Measurements from ENCODE around the gene DUSP28. TPM values are rescaled to one million over a fixed set of nuclear protein-coding genes. Genes with fewer than 3 reads are reported as not detected.

The DUSP28 gene
- total RNA-seq, 1 donor = 4.7 TPM

DNA sequence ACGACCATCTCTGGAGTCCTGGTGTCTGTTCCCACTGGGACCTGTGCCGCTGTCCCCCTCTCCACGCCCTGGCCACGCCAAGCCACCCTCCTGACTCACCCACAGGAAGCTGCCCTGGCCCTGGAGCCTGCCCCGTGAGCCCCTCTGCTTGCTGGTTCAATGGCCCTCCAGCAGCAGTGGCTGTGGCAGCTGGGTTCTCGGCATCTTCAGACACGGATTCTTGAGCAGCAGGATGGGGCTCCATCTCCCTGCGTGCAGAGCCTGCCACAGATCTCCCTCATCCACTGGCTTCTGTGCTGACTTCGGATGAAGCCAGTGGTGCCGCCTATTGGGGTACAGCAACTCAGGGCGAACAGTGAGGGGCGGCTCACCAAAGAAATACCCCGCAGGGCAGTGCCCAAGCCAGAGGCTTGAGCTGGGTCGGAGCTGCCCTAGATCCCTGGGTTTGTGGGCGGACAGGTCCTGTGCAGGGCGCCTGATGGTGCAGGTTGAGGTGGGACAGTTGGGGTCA is 40.3 kb downstream of the DUSP28 start:
- no peak overlapping the region for H3K4me3 ChIP-seq (ENCODE audit: insufficient read depth, low read length)
- H3K79me2 ChIP-seq (ENCODE audit: insufficient read depth, low read length) = no peaks in the 10 kb centered on the region
- no peak overlapping the region for H3K27ac ChIP-seq (ENCODE audit: low read depth, low read length)
- peak; percentile 87 for DNase-seq (ENCODE audit: insufficient read length, low spot score, missing footprints)
- no peaks in the 10 kb centered on the region for H3K27me3 ChIP-seq (ENCODE audit: insufficient read depth, low read length)
- TF ChIP-seq, protein P1, sequence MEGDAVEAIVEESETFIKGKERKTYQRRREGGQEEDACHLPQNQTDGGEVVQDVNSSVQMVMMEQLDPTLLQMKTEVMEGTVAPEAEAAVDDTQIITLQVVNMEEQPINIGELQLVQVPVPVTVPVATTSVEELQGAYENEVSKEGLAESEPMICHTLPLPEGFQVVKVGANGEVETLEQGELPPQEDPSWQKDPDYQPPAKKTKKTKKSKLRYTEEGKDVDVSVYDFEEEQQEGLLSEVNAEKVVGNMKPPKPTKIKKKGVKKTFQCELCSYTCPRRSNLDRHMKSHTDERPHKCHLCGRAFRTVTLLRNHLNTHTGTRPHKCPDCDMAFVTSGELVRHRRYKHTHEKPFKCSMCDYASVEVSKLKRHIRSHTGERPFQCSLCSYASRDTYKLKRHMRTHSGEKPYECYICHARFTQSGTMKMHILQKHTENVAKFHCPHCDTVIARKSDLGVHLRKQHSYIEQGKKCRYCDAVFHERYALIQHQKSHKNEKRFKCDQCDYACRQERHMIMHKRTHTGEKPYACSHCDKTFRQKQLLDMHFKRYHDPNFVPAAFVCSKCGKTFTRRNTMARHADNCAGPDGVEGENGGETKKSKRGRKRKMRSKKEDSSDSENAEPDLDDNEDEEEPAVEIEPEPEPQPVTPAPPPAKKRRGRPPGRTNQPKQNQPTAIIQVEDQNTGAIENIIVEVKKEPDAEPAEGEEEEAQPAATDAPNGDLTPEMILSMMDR (IDR thresholded peaks at IDR 0.05; ENCODE audit: extremely low read depth, low read depth, low read length) = no peak
- peaks cover 9% of the 10 kb centered on the region for H4K20me1 ChIP-seq (ENCODE audit: insufficient read depth, low read length)
- no peak overlapping the region for H3K4me2 ChIP-seq (ENCODE audit: insufficient read depth, low read length)
- no peaks in the 10 kb centered on the region for H3K36me3 ChIP-seq (ENCODE audit: insufficient read depth, low read length)
- H3K9me3 ChIP-seq (ENCODE audit: low read depth, low read length) = no peaks in the 10 kb centered on the region
- no peaks in the 10 kb centered on the region for H3K4me1 ChIP-seq (ENCODE audit: insufficient read depth, low read length)
- no peak overlapping the region for H2AFZ ChIP-seq (ENCODE audit: low read length)

DNA sequence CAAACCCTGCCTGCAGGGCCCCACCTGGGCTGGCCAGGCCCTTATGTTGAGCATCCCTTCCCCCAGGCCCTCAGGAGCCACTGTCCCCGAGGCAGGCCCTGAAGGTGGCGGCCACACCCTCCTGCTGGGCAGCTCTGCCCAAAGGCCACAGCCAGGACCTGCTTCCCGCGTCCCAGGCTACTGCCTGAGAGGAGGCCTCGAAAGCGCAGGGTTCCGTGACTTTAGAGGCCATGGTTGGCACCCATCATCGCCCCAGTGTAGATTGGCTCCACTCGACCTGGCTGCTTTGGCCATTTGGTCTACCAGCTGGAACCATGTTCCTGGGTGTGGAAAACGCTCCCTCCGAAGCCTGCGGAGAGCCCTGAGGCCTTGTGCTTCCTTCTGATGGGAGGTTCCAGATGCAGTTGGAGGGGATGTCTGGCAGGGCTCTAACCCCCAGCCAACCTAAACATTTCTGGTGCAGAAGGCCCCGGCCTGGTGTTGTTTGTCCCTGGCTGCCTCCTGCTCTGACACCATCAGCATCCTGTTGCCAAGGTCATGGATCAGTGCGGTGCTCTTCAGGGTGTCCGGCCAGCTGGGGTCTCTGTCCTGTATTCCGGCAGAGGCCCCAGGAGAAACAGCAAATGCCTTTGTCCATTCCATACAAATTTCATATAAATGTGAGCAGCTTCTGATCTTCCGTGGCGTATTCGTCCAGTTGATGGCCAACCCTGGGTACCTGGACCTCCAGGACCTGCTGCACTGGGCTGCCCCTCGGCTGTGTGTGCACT is 41.1 kb downstream of the DUSP28 start:
- no peaks in the 10 kb centered on the region for H3K27me3 ChIP-seq (ENCODE audit: insufficient read depth, low read length)
- H3K36me3 ChIP-seq (ENCODE audit: insufficient read depth, low read length) = no peaks in the 10 kb centered on the region
- H3K4me2 ChIP-seq (ENCODE audit: insufficient read depth, low read length) = no peak overlapping the region
- H3K9me3 ChIP-seq (ENCODE audit: low read depth, low read length) = no peaks in the 10 kb centered on the region
- H3K4me3 ChIP-seq (ENCODE audit: insufficient read depth, low read length) = no peak overlapping the region
- TF ChIP-seq, protein P1 (IDR thresholded peaks at IDR 0.05; ENCODE audit: extremely low read depth, low read depth, low read length) = no peak
- no peaks in the 10 kb centered on the region for H3K4me1 ChIP-seq (ENCODE audit: insufficient read depth, low read length)
- H3K27ac ChIP-seq (ENCODE audit: low read depth, low read length) = no peak overlapping the region
- H2AFZ ChIP-seq (ENCODE audit: low read length) = no peak overlapping the region
- no peaks in the 10 kb centered on the region for H3K79me2 ChIP-seq (ENCODE audit: insufficient read depth, low read length)
- H4K20me1 ChIP-seq (ENCODE audit: insufficient read depth, low read length) = peaks cover 4% of the 10 kb centered on the region
- DNase-seq (ENCODE audit: insufficient read length, low spot score, missing footprints) = peak; percentile 78

DNA sequence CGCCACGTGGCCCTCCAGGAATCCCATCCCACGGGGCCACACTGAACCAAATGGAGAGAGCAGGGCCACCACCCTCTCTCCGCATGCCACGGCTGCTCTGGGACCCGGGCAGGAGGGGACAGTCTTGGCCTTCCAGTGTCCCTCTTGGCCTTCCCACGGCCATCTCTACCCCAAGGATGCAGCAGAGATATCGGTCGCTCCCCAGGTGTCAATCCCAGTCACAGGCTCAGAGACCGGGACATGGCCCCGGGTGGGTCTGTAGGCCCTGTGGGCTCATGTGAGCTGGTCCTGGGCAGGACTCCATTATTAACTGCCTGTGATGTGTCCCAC is 41.6 kb downstream of the DUSP28 start:
- Histone ChIP-seq H3K27me3 (ENCODE audit: insufficient read depth, low read length) (no peaks in the 10 kb centered on the region), H3K4me3 (ENCODE audit: insufficient read depth, low read length) (no peak overlapping the region)
- TF ChIP-seq, protein P1 (IDR thresholded peaks at IDR 0.05; ENCODE audit: extremely low read depth, low read depth, low read length) = no peak

DNA sequence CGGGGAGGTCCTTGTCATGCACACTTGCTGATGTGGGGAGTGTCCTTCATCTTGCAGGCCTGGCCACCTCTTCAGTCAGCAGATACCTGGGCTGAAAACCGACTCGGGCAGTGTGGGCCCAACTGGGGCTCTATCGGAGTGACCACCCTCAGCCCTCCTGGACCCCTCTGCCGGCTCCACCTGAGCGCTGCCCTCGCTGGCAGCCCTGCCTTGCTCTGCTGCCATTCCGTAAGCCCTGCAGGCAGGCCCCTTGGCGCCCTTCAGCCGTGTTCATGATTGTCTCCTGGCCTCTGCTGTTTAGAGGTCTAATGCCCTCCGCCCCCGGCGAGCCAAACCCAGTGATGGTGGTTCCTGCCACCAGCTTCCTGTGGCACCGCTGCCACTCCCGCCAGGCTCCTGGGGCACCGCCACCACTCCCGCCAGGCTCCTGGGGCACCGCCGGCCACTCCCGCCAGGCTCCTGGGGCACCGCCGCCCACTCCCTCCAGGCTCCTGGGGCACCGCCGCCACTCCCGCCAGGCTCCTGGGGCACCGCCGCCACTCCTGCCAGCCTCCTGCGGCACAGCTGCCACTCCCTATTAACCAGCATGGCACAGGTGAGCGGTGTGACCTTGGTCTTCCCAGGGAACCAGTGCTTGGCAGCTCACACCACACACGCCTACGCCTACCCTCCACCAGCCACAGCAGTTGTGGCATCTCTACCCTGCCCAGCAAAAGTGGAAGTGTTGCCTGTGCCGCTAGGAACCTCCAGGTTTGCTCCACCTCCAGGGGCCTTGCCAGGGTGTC is 42.3 kb downstream of the DUSP28 start:
- Histone ChIP-seq H3K79me2 (ENCODE audit: insufficient read depth, low read length) (no peaks in the 10 kb centered on the region), H2AFZ (ENCODE audit: low read length) (no peak overlapping the region), H3K4me2 (ENCODE audit: insufficient read depth, low read length) (no peak overlapping the region), H3K36me3 (ENCODE audit: insufficient read depth, low read length) (no peaks in the 10 kb centered on the region), H3K9me3 (ENCODE audit: low read depth, low read length) (no peaks in the 10 kb centered on the region), H3K4me1 (ENCODE audit: insufficient read depth, low read length) (no peaks in the 10 kb centered on the region), H4K20me1 (ENCODE audit: insufficient read depth, low read length) (peaks cover 4% of the 10 kb centered on the region), H3K27ac (ENCODE audit: low read depth, low read length) (no peak overlapping the region), H3K27me3 (ENCODE audit: insufficient read depth, low read length) (no peaks in the 10 kb centered on the region), H3K4me3 (ENCODE audit: insufficient read depth, low read length) (no peak overlapping the region)
- TF ChIP-seq, protein P1 (IDR thresholded peaks at IDR 0.05; ENCODE audit: extremely low read depth, low read depth, low read length) = no peak
- DNase-seq (ENCODE audit: insufficient read length, low spot score, missing footprints) = peak; percentile 79

More for the DNA sequence above, 41.6 kb downstream of the DUSP28 start:
- no peaks in the 10 kb centered on the region for H3K9me3 ChIP-seq (ENCODE audit: low read depth, low read length)
- no peak overlapping the region for H3K27ac ChIP-seq (ENCODE audit: low read depth, low read length)
- H3K4me1 ChIP-seq (ENCODE audit: insufficient read depth, low read length) = no peaks in the 10 kb centered on the region
- no peaks in the 10 kb centered on the region for H3K36me3 ChIP-seq (ENCODE audit: insufficient read depth, low read length)
- no peak overlapping the region for H2AFZ ChIP-seq (ENCODE audit: low read length)
- no peak overlapping the region for H3K4me2 ChIP-seq (ENCODE audit: insufficient read depth, low read length)
- DNase-seq (ENCODE audit: insufficient read length, low spot score, missing footprints) = no peak
- peaks cover 4% of the 10 kb centered on the region for H4K20me1 ChIP-seq (ENCODE audit: insufficient read depth, low read length)
- H3K79me2 ChIP-seq (ENCODE audit: insufficient read depth, low read length) = no peaks in the 10 kb centered on the region
